Glutamatergic neuron (in vitro differentiated cells): ENCODE results near the gene ANKH. TPM values are rescaled to one million over a fixed set of nuclear protein-coding genes. Genes with fewer than 3 reads are reported as not detected.

Source experiments
- DNase-seq: peaks from one replicate; pipeline ENCODE4 v3.0.0; 2022
- H3K27ac Mint-ChIP-seq: one replicate; pipeline ENCODE4 v1.8.0; 2020; ENCODE audit warnings: mild to moderate bottlenecking, mixed read lengths, inconsistent platforms; ENCODE audit not compliant: unreplicated experiment
- H3K27me3 Mint-ChIP-seq: one replicate; pipeline ENCODE4 v1.8.0; 2020; ENCODE audit warnings: mild to moderate bottlenecking, moderate library complexity, mixed read lengths, inconsistent platforms; ENCODE audit not compliant: unreplicated experiment
- H3K36me3 Mint-ChIP-seq: one replicate; pipeline ENCODE4 v1.8.0; 2020; ENCODE audit warnings: mild to moderate bottlenecking, mixed read lengths, inconsistent platforms; ENCODE audit not compliant: unreplicated experiment
- H3K4me1 Mint-ChIP-seq: one replicate; pipeline ENCODE4 v1.8.0; 2020; ENCODE audit warnings: mild to moderate bottlenecking, low read depth, mixed read lengths, inconsistent platforms; ENCODE audit not compliant: unreplicated experiment
- H3K4me3 Mint-ChIP-seq: one replicate; pipeline ENCODE4 v1.8.0; 2020; ENCODE audit warnings: mild to moderate bottlenecking, mixed read lengths, inconsistent platforms; ENCODE audit not compliant: unreplicated experiment
- H3K9me3 Mint-ChIP-seq: one replicate; pipeline ENCODE4 v1.8.0; 2020; ENCODE audit warnings: mild to moderate bottlenecking, moderate library complexity, mixed read lengths, inconsistent platforms; ENCODE audit not compliant: unreplicated experiment
- CTCF ChIP-seq: fragments of 200-600 bp; sonication (generic); IDR thresholded peaks from one replicate; pipeline ENCODE4 v1.5.0; 2021; ENCODE audit not compliant: partially characterized antibody, unreplicated experiment
- total RNA-seq: library from RNA; stranded (reverse); fragmentation: NEBNext Ultra II Directional; extraction: Animal tissue kit (Norgen Biotek cat#: 25700); gene quantifications from one replicate; pipeline ENCODE4 v1.2.1, GENCODE V29; 2021; ENCODE audit not compliant: unreplicated experiment

The ANKH gene
- total RNA-seq, 1 donor from 2014 or later: 83.3 TPM

GRCh38 chr5:14813747-14814146 is 57.8 kb downstream of the ANKH start:
- Mint-ChIP-seq H3K27me3 (no peaks in the 10 kb centered on the region), H3K36me3 (no peaks in the 10 kb centered on the region), H3K9me3 (peaks cover 4% of the 10 kb centered on the region), H3K4me1 (peaks cover 20% of the 10 kb centered on the region), H3K27ac (no peak overlapping the region), H3K4me3 (no peak overlapping the region)
- no peak for TF ChIP-seq CTCF
- no peak for DNase-seq

- H3K36me3 Mint-ChIP-seq: no peaks in the 10 kb centered on the region
- TF ChIP-seq CTCF: no peak
- H3K27me3 Mint-ChIP-seq: no peaks in the 10 kb centered on the region
- peaks cover 14% of the 10 kb centered on the region for H3K4me1 Mint-ChIP-seq
- H3K27ac Mint-ChIP-seq: no peak overlapping the region
- DNase-seq: no peak
- H3K9me3 Mint-ChIP-seq: peaks cover 4% of the 10 kb centered on the region
- no peak overlapping the region for H3K4me3 Mint-ChIP-seq
Observed at GRCh38 chr5:14812166-14812565, 59.4 kb downstream of the ANKH start.

GRCh38 chr5:14810928-14811572 is 60.5 kb downstream of the ANKH start:
- H3K27me3 Mint-ChIP-seq: no peaks in the 10 kb centered on the region
- no peaks in the 10 kb centered on the region for H3K36me3 Mint-ChIP-seq
- no peak overlapping the region for H3K27ac Mint-ChIP-seq
- H3K4me3 Mint-ChIP-seq: no peak overlapping the region
- H3K9me3 Mint-ChIP-seq: peaks cover 4% of the 10 kb centered on the region
- peaks cover 4% of the 10 kb centered on the region for H3K4me1 Mint-ChIP-seq
- no peak for DNase-seq
- TF ChIP-seq CTCF: no peak

- Mint-ChIP-seq H3K4me3 (no peak overlapping the region), H3K27me3 (no peaks in the 10 kb centered on the region), H3K27ac (no peak overlapping the region), H3K9me3 (peaks cover 4% of the 10 kb centered on the region), H3K36me3 (no peaks in the 10 kb centered on the region), H3K4me1 (peaks cover 4% of the 10 kb centered on the region)
- TF ChIP-seq CTCF: no peak
- DNase-seq: no peak
Observed at GRCh38 chr5:14810282-14810681, 61.3 kb downstream of the ANKH start.

- TF ChIP-seq CTCF: no peak
- Mint-ChIP-seq H3K27ac (no peak overlapping the region), H3K27me3 (no peaks in the 10 kb centered on the region), H3K4me3 (no peak overlapping the region), H3K4me1 (peaks cover 4% of the 10 kb centered on the region), H3K36me3 (no peaks in the 10 kb centered on the region), H3K9me3 (peaks cover 4% of the 10 kb centered on the region)
- DNase-seq: no peak
Observed at GRCh38 chr5:14809369-14810155, 62.0 kb downstream of the ANKH start.
